HG03066 (cell line): ENCODE measurements around the gene CELA3A.
"Not testable (repeated sequence)": the region's sequence is repeated elsewhere in the genome, so short reads cannot be mapped to it uniquely, and the experiment has no call there.

ENCODE experiments used
- ATAC-seq: cut with Tn5 transposase; IDR thresholded peaks from one replicate; pipeline ENCODE4 v1.9.1; 2021; ENCODE audit warnings: low read depth; ENCODE audit not compliant: unreplicated experiment

Gene CELA3A, protein sequence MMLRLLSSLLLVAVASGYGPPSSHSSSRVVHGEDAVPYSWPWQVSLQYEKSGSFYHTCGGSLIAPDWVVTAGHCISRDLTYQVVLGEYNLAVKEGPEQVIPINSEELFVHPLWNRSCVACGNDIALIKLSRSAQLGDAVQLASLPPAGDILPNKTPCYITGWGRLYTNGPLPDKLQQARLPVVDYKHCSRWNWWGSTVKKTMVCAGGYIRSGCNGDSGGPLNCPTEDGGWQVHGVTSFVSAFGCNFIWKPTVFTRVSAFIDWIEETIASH

DNA sequence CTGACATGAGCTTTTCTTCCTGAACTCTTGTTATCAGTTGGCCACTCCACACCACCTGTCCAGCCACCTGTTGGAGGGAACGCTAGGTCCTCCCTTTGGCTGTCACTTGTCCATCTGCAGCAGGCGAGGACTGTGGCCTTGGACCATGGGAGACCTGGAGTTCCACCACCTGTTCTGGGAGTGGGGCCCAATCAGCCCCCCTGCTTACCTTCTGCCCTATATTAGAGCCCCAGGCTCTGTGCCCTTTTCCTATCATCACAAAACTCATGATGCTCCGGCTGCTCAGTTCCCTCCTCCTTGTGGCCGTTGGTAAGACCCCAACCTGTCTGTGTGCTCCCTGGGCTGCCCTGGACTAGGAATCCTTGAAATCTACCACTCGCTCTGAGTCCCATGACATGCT is at the start of gene CELA3A:
Gene CELA3A (plus strand): TSS at position 249 of the 400 bp plus-strand sequence. CDS start 18 bp downstream, at position 267.
- ATAC-seq: no peak

DNA sequence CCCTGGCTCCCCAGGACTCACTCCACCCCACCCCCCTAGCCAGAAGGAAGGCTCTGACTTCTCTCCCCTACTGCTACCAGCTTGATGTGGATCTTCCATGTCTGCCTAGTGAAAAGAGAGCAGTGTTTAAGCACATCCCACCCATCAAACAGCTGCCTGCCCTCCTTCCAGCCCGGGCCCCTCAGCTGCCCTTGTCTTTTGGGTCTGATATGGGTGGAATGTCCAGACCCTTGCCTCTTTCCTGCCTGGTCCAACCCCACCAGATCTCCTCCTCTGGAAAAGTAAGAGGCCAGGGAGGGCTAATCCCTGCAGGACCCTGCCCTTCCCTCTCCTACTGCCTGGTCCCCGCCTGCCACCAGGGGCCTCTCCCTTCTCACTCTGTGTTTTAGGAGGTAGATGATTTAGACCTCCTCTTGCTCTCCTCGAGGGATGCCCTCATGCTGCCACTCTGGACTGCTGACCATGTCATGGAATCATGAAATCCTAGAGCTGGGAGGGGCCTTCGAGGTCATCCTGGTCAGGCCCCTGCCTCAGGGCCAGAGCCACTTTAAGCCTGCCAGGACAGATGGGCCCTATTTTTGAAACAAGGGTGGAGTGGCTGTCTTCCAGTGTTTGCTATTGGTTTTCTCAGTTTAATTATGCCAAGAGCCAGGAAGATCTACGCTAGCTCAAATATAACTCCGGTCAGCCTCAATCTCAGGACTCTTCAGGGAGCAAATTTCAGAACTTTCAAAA is 48.5 kb upstream of the CELA3A start:
- ATAC-seq: no peak

DNA sequence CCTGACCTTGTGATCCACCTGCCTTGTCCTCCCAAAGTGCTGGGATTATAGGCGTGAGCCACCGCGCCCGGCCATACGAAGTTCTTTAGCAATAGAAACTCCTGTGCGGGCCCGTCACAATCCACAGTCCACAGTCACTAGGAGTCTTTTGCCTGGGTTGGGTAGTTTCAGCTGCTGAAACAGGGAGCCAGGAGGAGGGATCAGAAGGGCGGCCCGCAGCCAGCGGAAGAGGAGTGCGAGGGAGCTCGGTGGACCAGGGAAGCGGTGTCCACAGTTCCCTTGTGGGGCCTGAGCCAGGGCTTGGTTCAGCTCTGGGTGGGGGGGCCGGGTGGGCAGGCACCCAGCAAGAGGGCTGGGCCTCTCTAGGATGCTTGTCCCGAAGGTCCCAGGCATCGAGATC is 46.4 kb upstream of the CELA3A start:
- no peak for ATAC-seq

DNA sequence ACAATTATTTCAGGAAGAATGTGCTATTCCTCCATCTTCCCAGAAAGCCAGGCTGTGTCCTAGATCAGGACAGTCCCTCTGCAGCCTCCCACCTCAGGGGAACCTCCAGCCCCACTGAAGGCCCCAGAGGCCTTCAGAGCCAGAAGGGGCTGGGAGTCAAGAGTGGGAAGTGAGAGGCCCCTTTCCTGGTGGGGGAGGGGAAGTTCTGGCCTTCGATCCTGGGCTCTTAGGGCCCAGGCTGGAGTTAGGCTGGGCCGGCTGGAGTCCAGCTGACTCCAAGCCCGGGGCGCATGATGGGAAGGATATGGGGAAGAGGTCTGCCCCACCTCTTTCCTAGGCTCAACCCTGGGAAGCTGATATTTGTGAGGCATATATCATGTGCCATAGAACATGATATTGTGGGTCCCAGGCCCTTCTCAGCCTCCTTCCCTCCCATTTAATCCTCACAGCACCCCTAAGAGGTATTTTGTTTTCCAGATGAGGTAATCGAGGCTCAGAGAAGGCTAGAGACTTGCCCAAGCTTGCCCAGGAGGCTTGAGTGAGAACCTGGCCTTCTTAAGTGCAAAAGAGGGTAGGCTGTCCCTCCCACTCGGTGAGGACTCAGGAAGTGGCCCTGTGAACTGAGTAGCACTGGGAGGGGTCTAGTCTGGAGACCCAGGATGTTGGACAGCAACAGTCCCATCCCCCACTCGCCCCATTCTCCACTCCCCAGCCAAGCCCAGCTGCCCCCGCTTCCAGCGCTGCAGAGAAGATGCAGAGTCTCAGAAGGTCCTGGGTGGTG is 45.8 kb upstream of the CELA3A start:
- no peak for ATAC-seq

DNA sequence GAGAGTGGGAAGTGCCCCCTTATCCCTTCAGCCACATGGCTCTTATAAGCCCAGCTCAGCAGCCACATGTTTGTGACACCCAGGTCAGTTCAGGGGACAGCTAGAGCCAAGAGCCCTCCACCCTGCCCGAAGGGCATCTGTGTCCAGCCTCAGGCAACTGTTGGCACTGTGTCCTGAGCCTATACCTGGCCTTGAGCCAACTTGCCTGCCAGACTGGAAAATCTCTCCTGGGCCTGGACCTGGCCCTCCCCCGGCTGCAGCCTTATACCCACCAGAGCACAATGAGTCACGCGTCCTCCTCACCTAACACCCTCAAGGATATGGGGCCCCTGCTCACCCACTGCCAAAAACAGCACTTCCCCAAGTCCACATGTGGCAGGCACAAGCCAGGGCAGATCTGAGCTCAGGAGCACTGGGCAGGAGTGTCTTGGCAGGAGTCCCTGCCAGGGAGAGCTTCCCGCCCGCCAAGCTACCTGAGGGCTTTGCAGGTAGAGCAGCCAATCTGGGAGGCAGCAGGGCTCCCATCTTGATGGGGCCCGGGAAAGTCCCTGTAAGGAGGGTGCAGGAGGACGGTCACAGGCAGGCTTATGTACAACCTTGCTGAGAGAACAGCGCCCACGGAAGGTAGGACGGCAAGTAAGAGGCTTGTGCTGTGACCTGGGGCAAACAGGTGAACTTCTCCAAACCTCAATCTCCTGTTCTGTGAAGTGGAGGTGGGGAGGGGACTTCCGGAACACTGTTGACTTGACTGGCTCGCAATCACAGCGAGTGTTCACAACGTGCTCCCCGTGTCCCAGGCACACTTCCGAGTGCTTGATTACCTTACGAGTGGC is 44.5 kb upstream of the CELA3A start:
- no peak for ATAC-seq

DNA sequence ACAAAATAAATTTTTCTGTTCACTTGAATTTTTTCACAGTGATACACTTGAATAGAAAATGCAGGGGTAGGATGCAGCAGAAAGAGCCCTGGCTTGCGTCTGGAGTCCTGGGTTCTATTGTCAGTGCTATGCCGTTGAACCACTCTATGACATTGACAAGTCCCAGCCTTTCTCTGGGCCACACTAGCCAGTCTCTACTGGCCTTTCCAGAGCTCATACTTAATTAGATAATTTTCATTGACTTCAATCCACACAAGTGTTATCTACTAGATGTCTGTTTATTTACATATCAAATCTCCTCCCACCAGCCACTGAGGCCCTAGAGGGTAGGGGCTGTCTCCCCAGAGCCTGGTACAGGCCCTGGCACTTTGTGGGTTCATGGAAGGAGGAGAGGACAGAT is 40.1 kb upstream of the CELA3A start:
- no peak for ATAC-seq

DNA sequence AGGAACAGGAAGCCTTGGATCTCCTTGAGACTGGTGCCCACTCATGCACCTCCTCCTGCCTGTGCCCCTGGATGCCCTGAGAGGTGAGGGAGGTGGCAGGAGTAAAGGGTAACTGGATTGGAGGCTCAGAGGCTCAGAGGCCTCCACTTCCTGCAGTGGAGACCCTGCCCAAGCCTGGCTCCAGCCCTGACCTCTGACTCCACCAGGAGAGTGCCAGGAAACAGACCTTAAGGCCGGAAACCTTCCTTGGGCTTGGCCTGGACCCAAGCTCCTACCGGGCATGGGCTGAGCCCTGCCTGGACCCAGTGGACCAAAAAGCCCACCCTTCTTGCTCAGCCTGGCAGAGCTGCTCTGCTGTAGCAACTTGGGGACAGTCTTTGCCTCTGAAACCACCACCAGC is 39.7 kb upstream of the CELA3A start:
- no peak for ATAC-seq

DNA sequence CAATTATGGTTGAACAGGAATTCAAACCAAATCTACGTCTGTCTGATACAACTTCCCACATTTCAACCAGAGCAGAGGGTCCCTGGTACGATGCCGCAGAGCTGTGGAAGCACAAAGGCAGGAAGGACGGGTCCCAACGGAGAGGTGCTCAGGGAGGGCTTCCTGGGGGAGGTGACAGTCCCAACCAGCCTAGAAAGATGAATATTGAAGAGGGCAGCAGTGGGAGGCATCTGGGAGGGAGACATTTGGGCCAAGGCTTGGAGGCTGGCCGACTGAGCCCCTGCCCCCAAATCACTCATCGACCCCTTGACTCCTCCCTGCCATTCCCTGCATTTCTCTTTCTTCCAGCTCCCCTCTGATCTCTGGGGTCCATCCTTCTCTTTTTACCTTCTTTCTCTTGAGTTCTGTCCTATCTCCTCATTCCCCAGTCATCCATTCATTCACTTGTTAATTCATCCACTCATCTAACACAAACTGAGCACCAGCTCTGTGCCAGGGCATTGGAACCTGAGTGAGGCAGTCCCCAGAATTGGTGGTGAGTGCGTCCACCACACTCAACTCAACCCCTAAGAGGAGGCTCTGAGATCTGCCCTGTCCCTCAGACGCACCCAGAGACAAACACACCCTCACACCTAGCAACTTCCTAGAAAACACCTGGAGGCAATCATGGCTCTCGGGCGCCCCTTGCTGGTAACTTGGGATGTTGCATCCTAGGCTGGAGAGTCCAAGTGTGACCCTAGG is 37.8 kb upstream of the CELA3A start:
- ATAC-seq: no peak

DNA sequence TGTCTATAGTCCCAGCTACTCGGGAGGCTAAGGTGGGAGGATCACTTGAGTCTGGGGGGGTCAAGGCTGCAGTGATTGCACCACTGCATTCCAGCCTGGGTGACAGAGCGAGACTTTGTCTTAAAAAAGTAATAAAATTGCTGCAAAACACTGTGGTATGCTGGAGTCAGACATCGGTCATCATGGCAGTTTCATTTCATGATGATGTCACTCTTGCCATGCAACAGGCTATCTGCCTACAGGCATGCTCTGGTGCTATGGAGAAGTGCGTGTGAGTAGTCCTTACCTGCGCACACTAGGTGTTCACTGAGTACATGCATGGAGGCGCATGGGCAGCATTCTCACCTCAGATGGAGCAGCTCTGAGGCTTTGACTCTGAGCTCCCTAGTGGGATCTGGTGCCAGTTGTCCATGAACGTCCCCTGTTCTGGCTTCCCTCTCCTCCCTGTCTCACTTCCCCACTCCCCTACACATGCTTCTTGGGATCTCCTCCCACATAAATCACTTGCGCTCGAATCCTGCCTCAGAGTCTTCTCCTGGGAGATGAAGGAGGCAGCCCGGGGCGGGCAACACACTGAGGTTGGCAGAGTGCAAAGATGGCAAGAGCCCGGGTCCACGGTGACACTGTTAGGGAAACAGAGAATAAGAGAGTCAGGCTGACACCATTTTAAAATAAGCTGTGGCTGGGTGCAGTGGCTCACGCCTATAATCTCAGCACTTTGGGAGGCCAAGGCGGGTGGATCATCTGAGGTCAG is 35.0 kb upstream of the CELA3A start:
- no peak for ATAC-seq

DNA sequence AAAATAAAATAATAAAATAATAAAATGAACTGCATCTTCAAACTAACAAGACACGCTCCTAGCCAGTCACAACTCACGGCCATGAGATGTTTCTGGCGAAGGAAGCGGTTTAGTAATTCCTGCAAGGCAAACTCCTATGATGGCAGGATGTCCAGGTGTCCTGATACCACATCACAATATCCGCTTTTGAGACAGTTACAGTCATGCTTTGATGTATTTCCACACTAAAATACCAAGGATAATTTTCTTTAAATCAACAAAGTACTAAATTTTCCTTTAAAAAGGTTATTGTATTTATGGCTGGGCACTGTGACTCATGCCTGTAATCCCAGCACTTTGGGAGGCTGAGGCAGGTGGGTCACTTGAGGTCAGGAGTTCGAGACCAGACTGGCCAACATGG is 34.2 kb upstream of the CELA3A start:
- not testable (repeated sequence) for ATAC-seq

DNA sequence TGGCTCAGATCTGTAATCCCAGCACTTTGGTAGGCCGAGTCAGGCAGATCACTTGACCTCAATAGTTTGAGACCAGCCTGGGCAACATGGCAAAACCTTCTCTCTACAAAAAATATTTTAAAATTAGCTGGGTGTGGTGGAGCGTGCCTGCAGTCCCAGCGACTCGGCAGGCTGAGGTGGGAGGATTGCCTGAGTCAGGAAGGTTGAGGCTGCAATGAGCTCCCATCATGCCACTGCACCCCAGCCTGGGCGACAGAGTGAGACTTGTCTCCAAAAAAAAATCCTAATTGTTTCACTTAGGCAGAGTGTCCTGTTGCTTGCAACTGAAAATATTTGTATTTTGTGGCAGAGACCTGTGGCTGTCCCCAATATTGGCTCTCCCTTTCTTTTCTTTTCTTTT is 32.4 kb upstream of the CELA3A start:
- ATAC-seq: not testable (repeated sequence)

DNA sequence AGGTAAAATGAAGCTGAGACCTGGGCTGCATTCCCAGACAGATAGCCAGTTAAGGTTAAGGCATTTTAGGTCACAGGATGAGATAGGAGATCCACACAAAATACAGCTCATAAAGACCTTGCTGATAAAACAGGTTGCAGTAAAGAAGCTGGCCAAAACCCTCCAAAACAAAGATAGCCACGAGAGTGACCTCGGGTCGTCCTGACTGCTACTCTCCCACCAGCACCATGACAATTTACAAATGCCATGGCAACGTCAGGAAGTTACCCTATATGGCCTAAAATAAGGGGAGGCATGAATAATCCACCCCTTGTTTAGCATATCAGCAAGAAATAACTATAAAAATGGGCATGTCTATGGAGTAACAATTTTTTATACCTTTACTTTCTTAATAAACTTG is 30.9 kb upstream of the CELA3A start:
- not testable (repeated sequence) for ATAC-seq

DNA sequence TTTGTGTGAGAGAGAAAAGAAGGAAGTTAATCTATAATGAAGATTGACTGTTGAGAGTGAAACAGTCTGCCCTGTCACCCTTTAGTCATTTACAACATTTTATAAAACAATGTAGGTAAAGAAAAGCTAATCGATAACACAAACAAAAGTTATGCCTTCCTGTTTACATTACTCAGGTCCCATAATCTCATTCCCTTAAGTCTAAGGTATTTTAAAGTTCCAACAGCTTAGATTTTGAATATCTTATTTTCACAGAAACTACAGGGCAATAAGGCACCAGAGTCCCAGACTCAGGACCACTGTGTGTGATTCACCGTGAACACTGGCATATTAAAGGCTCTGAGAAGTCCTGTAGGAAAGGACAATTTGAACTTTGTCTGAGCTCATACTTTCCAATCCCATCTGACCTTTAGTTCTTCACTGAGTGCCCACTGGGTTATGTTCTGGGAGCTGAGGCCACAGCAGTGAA is 28.4 kb upstream of the CELA3A start:
- not testable (repeated sequence) for ATAC-seq

DNA sequence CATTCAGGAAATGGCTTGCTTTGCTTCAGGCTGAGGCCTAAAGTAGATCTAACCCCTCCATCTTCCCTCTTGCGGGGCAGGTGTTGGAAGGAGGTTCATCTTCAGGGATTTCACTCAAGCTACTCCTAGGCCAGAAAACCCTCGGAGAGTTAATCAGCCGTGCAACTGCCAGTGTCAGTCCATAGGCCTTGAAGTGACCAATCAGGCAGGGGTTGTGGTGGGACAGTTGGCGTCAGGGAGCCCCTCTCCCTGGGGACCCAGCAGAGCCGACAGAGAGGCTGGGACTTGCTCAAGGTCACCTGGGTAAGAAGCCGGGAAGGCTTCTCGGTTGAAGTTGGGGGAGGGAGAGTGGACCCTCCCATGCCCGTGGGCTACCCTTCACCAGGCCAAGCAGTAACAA is 27.5 kb upstream of the CELA3A start:
- ATAC-seq: not testable (repeated sequence)

DNA sequence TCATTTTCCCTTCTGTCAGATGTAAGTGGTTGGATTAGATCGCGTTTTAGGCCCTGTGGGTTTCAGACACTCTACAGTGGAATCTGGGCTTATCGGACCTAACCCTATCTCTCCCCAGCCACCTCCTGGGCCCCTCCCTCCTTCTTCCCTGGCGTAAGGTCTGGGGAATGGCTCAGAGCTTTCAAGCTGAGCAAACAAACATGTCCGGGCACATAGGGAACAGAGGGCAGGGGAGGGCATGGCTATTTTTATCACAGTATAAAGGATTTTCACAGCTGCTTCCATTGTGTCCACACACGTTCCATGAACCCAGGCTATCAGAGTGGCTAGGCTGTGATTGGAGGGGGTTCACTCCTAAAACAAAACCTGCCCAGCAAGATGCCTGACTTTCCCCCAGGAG is 26.8 kb upstream of the CELA3A start:
- not testable (repeated sequence) for ATAC-seq

DNA sequence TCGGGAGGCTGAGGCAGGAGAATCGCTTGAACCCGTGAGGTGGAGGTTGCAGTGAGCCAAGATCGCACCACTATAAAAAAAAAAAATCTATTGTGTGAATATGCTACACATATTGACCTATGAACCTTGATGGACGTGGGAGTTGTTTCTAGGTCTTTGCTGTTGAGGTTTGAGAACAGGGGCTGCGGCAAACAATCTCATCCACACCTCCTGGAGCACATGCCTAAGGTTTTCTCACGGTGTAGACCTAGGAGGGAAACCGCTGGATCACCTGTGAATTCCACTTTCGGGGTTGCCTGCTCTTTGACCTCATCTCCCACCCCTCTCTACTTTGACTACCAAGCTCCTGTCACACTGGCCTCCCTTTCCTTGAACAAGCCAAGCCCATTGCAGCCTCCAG is 26.2 kb upstream of the CELA3A start:
- not testable (repeated sequence) for ATAC-seq

DNA sequence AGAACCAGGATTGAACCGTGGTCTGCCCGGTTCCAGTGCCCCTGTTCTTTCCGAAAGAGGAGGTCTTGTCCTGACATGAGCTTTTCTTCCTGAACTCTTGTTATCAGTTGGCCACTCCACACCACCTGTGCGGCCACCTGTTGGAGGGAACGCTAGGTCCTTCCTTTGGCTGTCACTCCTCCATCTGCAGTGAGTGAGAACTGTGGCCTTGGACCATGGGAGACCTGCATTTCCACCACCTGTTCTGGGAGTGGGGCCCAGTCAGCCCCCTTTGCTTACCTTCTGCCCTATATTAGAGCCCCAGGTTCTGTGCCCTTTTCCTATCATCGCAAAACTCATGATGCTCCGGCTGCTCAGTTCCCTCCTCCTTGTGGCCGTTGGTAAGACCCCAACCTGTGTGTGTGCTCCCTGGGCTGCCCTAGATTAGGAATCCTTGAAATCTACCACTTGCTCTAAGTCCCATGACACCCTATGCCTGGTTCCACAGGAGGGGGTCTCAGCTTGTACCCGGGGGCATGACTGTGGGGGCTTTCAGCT is 24.7 kb upstream of the CELA3A start, which contains the start of gene CELA3B:
Gene CELA3B (plus strand): TSS at position 320 of the 537 bp plus-strand sequence. CDS start 18 bp downstream, at position 338.
- ATAC-seq: not testable (repeated sequence)

DNA sequence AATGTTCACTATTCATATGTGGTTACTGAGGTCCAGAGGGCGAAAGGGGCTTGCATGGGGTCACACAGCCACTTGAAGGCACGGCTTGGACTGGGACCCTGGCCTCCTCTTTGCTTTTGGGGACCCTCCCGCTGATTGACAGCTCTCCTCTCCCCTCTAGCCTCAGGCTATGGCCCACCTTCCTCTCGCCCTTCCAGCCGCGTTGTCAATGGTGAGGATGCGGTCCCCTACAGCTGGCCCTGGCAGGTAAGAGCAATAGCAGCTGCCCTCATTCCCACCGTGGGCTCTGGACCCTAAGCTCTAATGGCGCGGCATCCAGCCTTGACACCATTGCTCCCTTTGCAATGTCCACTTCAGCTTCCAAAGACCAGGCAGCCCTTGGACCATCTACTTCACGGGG is 23.2 kb upstream of the CELA3A start:
- ATAC-seq: not testable (repeated sequence)
